ENCODE measurements around the gene DHRSX. TPM values are rescaled to one million over a fixed set of nuclear protein-coding genes. Genes with fewer than 3 reads are reported as not detected.
"Not testable (repeated sequence)": the region's sequence is repeated elsewhere in the genome, so short reads cannot be mapped to it uniquely, and the experiment has no call there.

The DHRSX gene
- total RNA-seq, 1 donor = 11.0 TPM

- not testable (repeated sequence) for H3K27me3 ChIP-seq (ENCODE audit: insufficient read depth, low read length); H3K4me1 ChIP-seq (ENCODE audit: insufficient read depth, low read length)
Measured at GRCh38 chrX:2477313-2477712, 23.5 kb downstream of the DHRSX start.

DNA sequence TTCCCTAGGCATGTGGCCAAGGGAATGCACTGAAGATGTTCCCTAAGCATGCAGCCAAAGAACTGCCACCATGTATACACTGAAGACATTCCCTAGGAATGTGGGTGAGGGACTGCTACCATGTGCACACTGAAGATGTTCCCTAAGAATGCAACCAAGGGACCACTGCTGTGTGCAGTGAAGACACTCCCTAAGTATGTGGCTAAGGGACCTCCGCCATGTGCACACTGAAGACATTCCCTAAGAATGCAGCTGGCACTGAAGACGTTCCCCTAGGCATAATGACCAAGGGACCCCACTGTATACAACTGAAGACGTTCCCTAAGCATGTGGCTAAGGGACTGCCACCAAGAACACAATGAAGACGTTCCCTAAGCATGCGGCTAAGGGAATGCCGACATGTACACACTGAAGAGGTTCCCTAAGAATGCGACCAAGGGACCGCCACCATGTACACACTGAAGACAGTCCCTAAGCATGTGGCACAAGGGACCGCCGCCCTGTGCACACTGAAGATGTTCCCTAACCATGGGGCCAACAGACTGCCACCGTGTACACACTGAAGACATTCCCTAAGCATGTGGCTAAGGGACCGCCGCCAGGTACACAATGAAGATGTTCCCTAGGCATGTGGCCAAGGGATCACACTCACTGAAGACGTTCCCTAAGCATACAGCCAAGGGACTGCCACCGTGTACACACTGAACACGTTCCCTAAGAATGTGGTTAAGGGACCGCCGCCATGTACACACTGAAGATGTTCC is 25.6 kb downstream of the DHRSX start:
- H3K4me3 ChIP-seq (ENCODE audit: low read length) = no peak overlapping the region

More at GRCh38 chrX:2477313-2477712, 23.5 kb downstream of the DHRSX start:
- H3K9me3 ChIP-seq (ENCODE audit: low read depth, low read length); H3K4me3 ChIP-seq (ENCODE audit: low read length): not testable (repeated sequence)

GRCh38 chrX:2474280-2474962 is 26.4 kb downstream of the DHRSX start:
- H3K27me3 ChIP-seq (ENCODE audit: insufficient read depth, low read length) = no peaks in the 10 kb centered on the region

More for the DNA sequence above, 25.6 kb downstream of the DHRSX start:
- Histone ChIP-seq H3K9me3 (ENCODE audit: low read depth, low read length) (no peaks in the 10 kb centered on the region), H3K27me3 (ENCODE audit: insufficient read depth, low read length) (no peaks in the 10 kb centered on the region), H3K4me1 (ENCODE audit: insufficient read depth, low read length) (no peaks in the 10 kb centered on the region)

GRCh38 chrX:2473064-2473463 is 27.7 kb downstream of the DHRSX start:
- H3K4me1 ChIP-seq (ENCODE audit: insufficient read depth, low read length); H3K4me3 ChIP-seq (ENCODE audit: low read length); H3K27me3 ChIP-seq (ENCODE audit: insufficient read depth, low read length); H3K9me3 ChIP-seq (ENCODE audit: low read depth, low read length): not testable (repeated sequence)

More at GRCh38 chrX:2474280-2474962, 26.4 kb downstream of the DHRSX start:
- H3K4me1 ChIP-seq (ENCODE audit: insufficient read depth, low read length) = no peaks in the 10 kb centered on the region
- no peaks in the 10 kb centered on the region for H3K9me3 ChIP-seq (ENCODE audit: low read depth, low read length)
- no peak overlapping the region for H3K4me3 ChIP-seq (ENCODE audit: low read length)

- H3K4me1 ChIP-seq (ENCODE audit: insufficient read depth, low read length) = no peaks in the 10 kb centered on the region
- H3K9me3 ChIP-seq (ENCODE audit: low read depth, low read length) = no peaks in the 10 kb centered on the region
- H3K4me3 ChIP-seq (ENCODE audit: low read length) = no peak overlapping the region
- no peaks in the 10 kb centered on the region for H3K27me3 ChIP-seq (ENCODE audit: insufficient read depth, low read length)
Measured at GRCh38 chrX:2471641-2472040, 29.1 kb downstream of the DHRSX start.

DNA sequence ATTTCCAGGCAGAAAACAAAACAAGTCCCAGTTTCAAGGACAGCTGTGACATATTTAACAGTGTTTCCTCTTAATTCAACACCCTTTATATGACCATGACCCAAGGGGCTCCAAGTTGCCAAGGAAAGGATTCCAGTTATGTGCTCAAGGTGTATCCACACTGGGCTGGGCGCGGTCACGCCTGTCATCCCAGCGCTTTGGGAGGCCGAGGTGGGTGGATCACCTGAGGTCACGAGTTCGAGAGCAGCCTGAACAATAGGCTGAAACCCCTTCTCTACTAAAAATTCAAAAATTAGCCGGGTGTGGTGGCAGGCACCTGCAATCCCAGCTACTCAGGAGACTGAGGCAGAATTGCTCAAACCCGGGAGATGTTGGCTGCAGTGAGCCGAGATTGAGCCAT is 29.6 kb downstream of the DHRSX start:
- H3K9me3 ChIP-seq (ENCODE audit: low read depth, low read length); H3K4me3 ChIP-seq (ENCODE audit: low read length); H3K4me1 ChIP-seq (ENCODE audit: insufficient read depth, low read length); H3K27me3 ChIP-seq (ENCODE audit: insufficient read depth, low read length): not testable (repeated sequence)

GRCh38 chrX:2469852-2470251 is 30.9 kb downstream of the DHRSX start:
- not testable (repeated sequence) for H3K4me1 ChIP-seq (ENCODE audit: insufficient read depth, low read length); H3K4me3 ChIP-seq (ENCODE audit: low read length); H3K9me3 ChIP-seq (ENCODE audit: low read depth, low read length); H3K27me3 ChIP-seq (ENCODE audit: insufficient read depth, low read length)

- no peaks in the 10 kb centered on the region for H3K27me3 ChIP-seq (ENCODE audit: insufficient read depth, low read length)
- H3K4me3 ChIP-seq (ENCODE audit: low read length) = no peak overlapping the region
- H3K4me1 ChIP-seq (ENCODE audit: insufficient read depth, low read length) = no peaks in the 10 kb centered on the region
- no peaks in the 10 kb centered on the region for H3K9me3 ChIP-seq (ENCODE audit: low read depth, low read length)
Measured at GRCh38 chrX:2469196-2469685, 31.5 kb downstream of the DHRSX start.

GRCh38 chrX:2468261-2469195 is 32.2 kb downstream of the DHRSX start:
- no peaks in the 10 kb centered on the region for H3K4me1 ChIP-seq (ENCODE audit: insufficient read depth, low read length)
- H3K27me3 ChIP-seq (ENCODE audit: insufficient read depth, low read length) = no peaks in the 10 kb centered on the region
- H3K9me3 ChIP-seq (ENCODE audit: low read depth, low read length) = no peaks in the 10 kb centered on the region
- no peak overlapping the region for H3K4me3 ChIP-seq (ENCODE audit: low read length)

DNA sequence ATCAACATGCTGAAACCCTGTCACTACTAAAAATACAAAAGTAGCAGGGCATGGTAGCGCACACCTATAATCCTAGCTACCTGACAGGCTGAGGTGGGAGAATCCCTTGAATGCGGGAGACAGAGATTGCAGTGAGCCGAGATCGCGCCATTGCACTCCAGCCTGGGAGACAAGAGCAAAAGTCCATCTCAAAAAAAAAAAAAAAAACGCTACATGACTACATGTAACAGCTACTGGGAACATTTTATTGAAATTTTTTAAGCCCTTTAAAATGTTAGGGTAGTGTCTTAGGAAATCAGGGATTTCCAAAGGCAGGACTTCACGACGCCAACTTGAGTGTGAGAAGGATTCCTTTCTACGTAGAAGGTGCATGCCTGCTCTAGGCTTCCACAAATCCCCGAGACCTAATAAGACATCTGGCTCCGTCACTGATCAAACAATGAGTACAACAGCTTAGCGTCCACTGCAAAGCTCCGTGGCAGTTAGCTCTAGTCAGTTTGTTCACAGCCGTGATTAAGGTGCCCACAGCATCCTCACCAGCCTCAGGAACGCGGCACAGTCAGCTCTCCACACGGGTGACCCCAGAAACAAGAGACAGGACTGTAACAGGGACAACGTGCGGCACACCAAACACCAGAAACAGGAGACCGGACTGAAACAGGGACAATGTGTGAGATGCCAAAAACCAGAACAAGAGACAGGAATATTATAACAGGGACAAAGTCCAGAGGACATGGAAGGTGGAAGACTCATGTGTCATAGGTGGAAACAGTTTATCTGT is 33.7 kb downstream of the DHRSX start:
- Histone ChIP-seq H3K27me3 (ENCODE audit: insufficient read depth, low read length) (no peaks in the 10 kb centered on the region), H3K9me3 (ENCODE audit: low read depth, low read length) (no peaks in the 10 kb centered on the region), H3K4me1 (ENCODE audit: insufficient read depth, low read length) (no peaks in the 10 kb centered on the region), H3K4me3 (ENCODE audit: low read length) (no peak overlapping the region)

DNA sequence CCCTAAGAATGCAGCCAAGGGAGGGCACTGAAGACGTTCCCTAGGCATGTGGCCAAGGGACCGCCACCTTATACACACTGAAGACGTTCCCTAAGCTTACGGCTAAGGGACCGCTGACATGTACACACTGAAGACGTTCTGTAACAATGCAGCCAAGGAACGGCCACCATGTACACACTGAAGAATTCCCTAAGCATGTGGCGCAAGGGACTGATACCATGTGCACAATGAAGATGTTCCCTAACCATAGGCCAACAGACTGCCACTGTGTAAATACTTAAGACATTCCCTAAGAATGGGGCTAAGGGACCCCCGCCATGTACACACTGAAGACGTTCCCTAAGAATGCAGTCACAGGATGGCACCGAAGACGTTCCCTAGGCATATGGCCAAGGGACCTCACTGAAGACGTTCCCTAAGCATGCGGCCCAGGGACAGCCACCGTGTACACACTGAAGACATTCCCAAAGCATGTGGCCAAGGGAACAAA is 36.1 kb downstream of the DHRSX start:
- H3K9me3 ChIP-seq (ENCODE audit: low read depth, low read length) = no peaks in the 10 kb centered on the region
- H3K27me3 ChIP-seq (ENCODE audit: insufficient read depth, low read length) = no peaks in the 10 kb centered on the region
- H3K4me1 ChIP-seq (ENCODE audit: insufficient read depth, low read length) = no peaks in the 10 kb centered on the region
- H3K4me3 ChIP-seq (ENCODE audit: low read length) = no peak overlapping the region

DNA sequence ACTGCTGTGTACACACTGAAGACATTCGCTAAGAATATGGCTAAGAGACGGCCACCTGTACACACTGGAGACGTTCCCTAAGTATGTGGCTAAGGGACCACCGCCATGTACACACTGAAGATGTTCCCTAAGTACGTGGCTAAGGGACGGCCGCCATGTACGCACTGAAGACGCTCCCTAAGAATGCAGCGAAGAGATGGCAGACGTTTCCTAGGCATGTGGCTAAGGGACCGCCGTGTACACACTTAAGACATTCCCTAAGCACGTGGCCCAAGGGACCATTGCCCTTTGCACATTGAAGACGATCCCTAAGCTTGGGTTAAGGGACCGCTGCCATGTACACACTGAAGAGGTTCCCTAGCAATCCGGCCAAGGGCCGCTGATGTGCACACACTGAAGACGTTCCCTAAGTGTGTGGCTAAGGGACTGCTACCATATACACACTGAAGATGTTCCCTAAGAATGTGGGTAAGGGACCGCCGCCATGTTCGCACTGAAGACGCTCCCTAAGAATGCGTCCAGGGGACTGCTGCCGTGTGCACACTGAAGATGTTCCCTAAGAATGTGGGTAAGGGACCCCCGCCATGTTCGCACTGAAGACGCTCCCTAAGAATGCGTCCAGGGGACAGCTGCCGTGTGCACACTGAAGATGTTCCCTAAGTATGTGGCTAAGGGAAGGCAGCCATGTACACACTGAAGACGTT is 36.7 kb downstream of the DHRSX start:
- H3K9me3 ChIP-seq (ENCODE audit: low read depth, low read length) = no peaks in the 10 kb centered on the region
- no peak overlapping the region for H3K4me3 ChIP-seq (ENCODE audit: low read length)
- H3K4me1 ChIP-seq (ENCODE audit: insufficient read depth, low read length) = no peaks in the 10 kb centered on the region
- no peaks in the 10 kb centered on the region for H3K27me3 ChIP-seq (ENCODE audit: insufficient read depth, low read length)

DNA sequence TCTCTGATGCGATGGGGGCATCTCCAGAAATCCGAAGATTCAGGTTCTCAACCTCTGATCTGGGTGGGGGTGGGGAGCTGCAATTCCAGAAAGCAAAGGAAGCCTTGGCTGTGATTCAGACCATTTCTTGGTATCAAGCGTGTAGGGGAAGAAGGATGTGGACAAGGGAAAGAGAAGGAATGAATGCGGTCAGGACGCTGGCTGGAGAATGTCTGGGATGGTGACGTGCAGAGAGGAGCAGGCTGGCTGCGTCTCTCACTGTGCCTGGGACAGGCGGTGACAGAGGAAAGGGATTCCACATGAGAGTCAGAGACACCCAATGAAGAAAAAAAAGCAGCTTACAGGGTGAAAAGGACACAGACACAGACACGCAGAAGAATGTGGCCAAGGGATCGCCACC is 37.3 kb downstream of the DHRSX start:
- H3K9me3 ChIP-seq (ENCODE audit: low read depth, low read length); H3K4me1 ChIP-seq (ENCODE audit: insufficient read depth, low read length); H3K27me3 ChIP-seq (ENCODE audit: insufficient read depth, low read length); H3K4me3 ChIP-seq (ENCODE audit: low read length): not testable (repeated sequence)

DNA sequence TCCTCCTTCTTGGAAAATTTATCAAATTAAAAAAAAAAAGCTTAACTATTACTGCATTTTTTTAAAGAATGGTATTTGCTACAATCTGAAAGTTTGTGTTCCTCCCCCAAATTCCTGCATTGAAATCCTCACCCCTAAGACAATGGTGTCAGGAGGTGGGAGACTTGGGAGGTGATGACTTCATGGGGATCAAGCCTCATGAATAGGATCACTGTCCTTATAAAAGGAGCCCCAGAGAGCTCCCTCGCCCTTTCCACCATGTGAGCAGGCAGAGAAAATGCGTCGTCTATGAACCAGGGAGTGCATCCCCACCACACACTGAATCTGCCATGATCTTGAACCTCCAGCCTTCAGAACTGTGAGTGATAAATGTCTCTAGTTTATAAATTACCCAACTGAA is 38.0 kb downstream of the DHRSX start:
- no peaks in the 10 kb centered on the region for H3K27me3 ChIP-seq (ENCODE audit: insufficient read depth, low read length)
- no peaks in the 10 kb centered on the region for H3K9me3 ChIP-seq (ENCODE audit: low read depth, low read length)
- H3K4me1 ChIP-seq (ENCODE audit: insufficient read depth, low read length) = no peaks in the 10 kb centered on the region
- no peak overlapping the region for H3K4me3 ChIP-seq (ENCODE audit: low read length)

All from mononuclear cell (primary cell).